ENCODE measurements around the gene KHDRBS2.
"Not testable (repeated sequence)": the region's sequence is repeated elsewhere in the genome, so short reads cannot be mapped to it uniquely, and the experiment has no call there.

KHDRBS2 gene

GRCh38 chr6:61835237-61835636, 450.8 kb downstream of the KHDRBS2 start:
- no peak for DNase-seq

DNA sequence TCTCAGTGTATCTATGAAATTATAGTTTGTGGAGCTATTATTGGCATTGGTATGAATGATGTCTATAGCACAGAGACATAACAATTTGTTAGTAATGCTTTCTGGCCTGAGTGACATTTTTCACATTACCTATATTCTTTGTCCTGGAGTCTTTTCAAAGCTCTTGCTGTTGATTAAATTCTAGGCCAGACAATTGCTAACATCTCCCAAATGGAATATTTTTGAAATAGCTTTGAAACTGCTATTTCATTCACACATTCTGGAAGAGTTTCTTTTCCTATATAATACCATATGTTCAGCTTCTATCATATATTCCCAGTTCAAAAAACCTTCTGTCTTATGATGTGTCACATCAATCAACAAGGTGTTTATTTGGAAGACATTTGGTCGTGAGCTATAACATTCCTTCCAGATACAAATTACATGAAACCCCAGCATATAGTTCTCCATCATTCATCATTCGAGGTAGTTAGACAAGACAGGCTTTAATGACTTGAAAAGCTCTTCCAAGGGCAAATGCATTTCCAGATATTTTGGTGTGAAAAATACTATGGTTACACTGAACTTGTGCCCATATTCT, 452.8 kb downstream of the KHDRBS2 start:
- DNase-seq = no peak

- DNase-seq = no peak
Observed at GRCh38 chr6:61817716-61818115, 468.3 kb downstream of the KHDRBS2 start.

- no peak for DNase-seq
Observed at GRCh38 chr6:61810047-61810446, 476.0 kb downstream of the KHDRBS2 start.

- no peak for DNase-seq
Observed at GRCh38 chr6:61809004-61809595, 476.9 kb downstream of the KHDRBS2 start.

DNA sequence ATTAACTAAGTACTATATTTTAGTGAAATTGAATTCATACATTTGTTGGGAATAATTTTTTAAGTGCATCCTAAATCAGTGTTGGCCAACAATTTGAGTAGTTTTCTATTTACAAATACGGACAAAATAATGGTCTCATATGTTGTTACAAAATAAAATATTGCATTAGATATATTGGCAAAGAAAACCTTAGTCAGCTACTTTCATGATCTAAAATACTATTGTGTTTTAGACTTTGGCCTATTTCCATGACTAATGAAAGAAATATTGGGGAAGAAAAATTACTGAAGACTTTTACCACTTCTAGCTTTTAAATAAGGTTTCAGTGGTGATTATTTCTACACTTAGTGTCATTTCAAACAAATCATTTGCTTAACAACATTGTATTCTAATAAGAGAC, 498.0 kb downstream of the KHDRBS2 start:
- no peak for DNase-seq

- DNase-seq = not testable (repeated sequence)
Observed at GRCh38 chr6:61769446-61769845, 516.6 kb downstream of the KHDRBS2 start.

- DNase-seq = no peak
Observed at GRCh38 chr6:61755739-61756138, 530.3 kb downstream of the KHDRBS2 start.

- DNase-seq = no peak
Observed at GRCh38 chr6:61751986-61752385, 534.0 kb downstream of the KHDRBS2 start.

- DNase-seq = no peak
Observed at GRCh38 chr6:61745994-61746393, 540.0 kb downstream of the KHDRBS2 start.

DNA sequence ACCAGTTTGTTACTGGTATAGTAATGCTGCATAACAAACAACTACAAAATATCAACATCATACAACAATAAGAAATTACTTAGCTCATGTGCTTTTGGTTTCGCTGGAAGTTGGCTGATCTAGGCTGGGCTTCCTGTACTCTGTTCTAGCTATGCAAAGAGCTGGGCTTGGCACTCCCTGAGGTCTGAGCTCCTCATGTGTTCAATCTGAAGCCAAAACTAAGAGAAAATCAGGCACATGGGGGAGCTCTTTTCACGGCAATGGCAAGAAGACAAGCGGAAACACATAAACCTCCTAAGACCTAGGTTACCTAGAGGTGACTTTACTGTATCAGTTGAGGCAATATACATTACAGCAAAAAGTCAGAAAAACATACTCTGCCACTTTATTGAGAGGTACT, 574.2 kb downstream of the KHDRBS2 start:
- DNase-seq = no peak

DNA sequence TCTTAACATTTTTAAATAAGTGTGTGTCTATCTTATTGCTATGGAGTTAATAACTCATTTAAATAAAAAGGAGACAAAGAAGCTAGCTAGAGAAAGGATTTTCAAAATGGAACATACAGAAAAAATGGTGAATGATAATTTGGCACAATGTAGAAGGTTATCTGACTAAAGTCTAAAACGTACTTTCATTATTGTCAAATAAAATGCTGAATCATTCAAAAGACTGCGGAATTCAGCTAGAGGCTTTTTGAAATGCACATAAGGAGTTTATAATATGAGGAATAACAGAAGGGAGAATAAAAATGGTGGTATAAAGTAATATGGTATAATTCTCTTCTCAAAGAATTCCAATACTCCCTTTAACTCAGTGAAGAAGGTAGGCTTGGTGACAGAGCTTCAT, 597.9 kb downstream of the KHDRBS2 start:
- no peak for DNase-seq

- no peak for DNase-seq
Observed at GRCh38 chr6:61682562-61682961, 603.5 kb downstream of the KHDRBS2 start.

DNA sequence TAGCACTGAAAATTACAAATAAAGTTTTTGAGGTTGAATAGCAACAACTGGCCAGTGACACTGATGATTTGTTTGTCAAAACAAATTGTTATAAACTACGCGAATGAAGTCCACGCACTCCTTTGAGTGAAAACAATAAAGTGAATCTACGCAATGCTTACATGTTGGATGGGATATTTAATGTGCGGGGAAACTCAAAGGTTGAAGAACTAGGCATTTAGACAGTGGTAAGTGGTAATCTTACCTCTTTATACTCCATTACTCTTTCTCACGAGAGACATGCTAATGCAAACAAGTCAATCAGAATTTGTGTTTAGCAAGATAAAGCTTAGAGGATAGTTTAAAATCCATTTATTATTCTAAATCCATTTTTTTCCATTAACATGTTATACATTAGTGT, 606.4 kb downstream of the KHDRBS2 start:
- DNase-seq = no peak

DNA sequence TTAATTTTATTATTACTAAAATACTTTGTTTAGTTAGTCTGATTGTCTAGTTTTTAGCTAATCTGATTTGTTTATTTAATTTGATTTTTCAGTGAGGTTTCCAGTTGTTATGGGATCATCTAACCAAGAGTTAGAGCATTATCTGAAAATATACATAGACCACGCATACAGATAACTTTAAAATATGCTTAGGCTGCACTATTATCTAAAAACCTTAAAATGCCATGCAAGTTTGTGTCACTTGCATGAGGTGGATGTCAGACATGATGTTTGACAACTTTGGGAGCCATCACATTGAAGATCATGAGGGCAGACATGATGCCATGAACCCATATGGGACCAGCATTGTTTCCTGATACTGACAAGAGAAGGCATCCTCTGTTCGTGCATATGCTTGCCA, 610.3 kb downstream of the KHDRBS2 start:
- no peak for DNase-seq

GRCh38 chr6:61649845-61650244, 636.2 kb downstream of the KHDRBS2 start:
- DNase-seq = no peak

GRCh38 chr6:61640463-61640862, 645.6 kb downstream of the KHDRBS2 start:
- DNase-seq = no peak
